Naive thymus-derived CD8-positive, alpha-beta T cell (primary cell): ENCODE data around the gene NDUFB4. TPM values are rescaled to one million over a fixed set of nuclear protein-coding genes. Genes with fewer than 3 reads are reported as not detected.
A peak's percentile ranks its signal among the peaks of the same experiment; 100 is the strongest.

ENCODE experiments used
- ATAC-seq, 2 donors: fragments of 150-1000 bp; cut with Tn5 transposase in 1 of 2; sonication (Bioruptor Pico), chemical (Tn5 transposase) in 1 of 2; 1 replicate in 1 of 2; 2 replicates in 1 of 2; pipeline ENCODE4 v1.10.0; 2021; ENCODE audit warnings: mild to moderate bottlenecking in 2 of 2, moderate library complexity in 2 of 2
- POLR2A ChIA-PET: fragments of 350-600 bp; sonication (Branson Sonifier 250); formaldehyde crosslinking; loops from one replicate; lab custom pipeline; 2021; ENCODE audit warnings: antibody characterized with exemption; lab: Charles Lee
- DNase-seq, 10 donors: peaks; one replicate each; pipeline versions ENCODE4 v3.0.0 to v3.0.0-alpha.2; 2020 to 2022
- H3K27ac Mint-ChIP-seq, 10 donors: one replicate each; pipeline ENCODE4 v1.8.0; 2020 to 2022; ENCODE audit warnings: mild to moderate bottlenecking in 10 of 10, mixed read lengths in 10 of 10, moderate library complexity in 4 of 10, inconsistent platforms in 1 of 10
- H3K27me3 Mint-ChIP-seq, 5 donors: one replicate each; pipeline ENCODE4 v1.8.0; 2021 to 2022; ENCODE audit warnings: mixed read lengths in 5 of 5
- H3K36me3 Mint-ChIP-seq, 3 donors: one replicate each; pipeline ENCODE4 v1.8.0; 2020 to 2022; ENCODE audit warnings: mixed read lengths in 3 of 3, mild to moderate bottlenecking in 2 of 3, inconsistent platforms in 1 of 3
- H3K4me1 Mint-ChIP-seq, 4 donors: one replicate each; pipeline ENCODE4 v1.8.0; 2021 to 2022; ENCODE audit warnings: mixed read lengths in 4 of 4
- H3K4me3 Mint-ChIP-seq, 10 donors: one replicate each; pipeline ENCODE4 v1.8.0; 2020 to 2022; ENCODE audit warnings: mild to moderate bottlenecking in 10 of 10, mixed read lengths in 10 of 10, moderate library complexity in 6 of 10, inconsistent platforms in 1 of 10
- H3K9me3 Mint-ChIP-seq, 9 donors: one replicate each; pipeline ENCODE4 v1.8.0; 2020 to 2022; ENCODE audit warnings: mixed read lengths in 9 of 9, mild to moderate bottlenecking in 3 of 9, inconsistent platforms in 1 of 9, moderate library complexity in 1 of 9
- polyA plus RNA-seq, 3 donors: library from polyadenylated mRNA; unstranded; fragments of 300-500 nt; fragmentation: Illumina TruSeq; gene quantifications; one replicate each; pipeline ENCODE4 v1.2.3, GENCODE V29; 2021
- total RNA-seq, 8 experiments: library from RNA in 2 of 8; stranded (reverse) in 2 of 8; gene quantifications; one replicate each; pipeline ENCODE4 v1.2.3 and lab custom pipeline; 2021 to 2026

Gene NDUFB4
- 100 to 1,000 TPM in 1 of 2 experiments, 10 to 100 TPM in 1; 87.5 to 107 TPM for total RNA-seq
- 100 to 1,000 TPM; 249 to 277 (median 277) TPM for polyA plus RNA-seq
- 29.0 to 56.7 (median 45.9) reads per million in 6 experiments for total RNA-seq (lab: John Stamatoyannopoulos, UW)

GRCh38 chr3:120596116-120596852 lies at the start of gene NDUFB4:
NDUFB4 (plus strand) TSS chr3:120596336; CDS start chr3:120596360, 24 bp downstream.
- H3K4me3 Mint-ChIP-seq, result peak within 1 kb of the TSS in 9 of 10 donors; percentile 90 to 98 (median 95)
- ATAC-seq (peak; percentile 91 to 93), DNase-seq (peak; percentile 89 to 98 (median 94))
- POLR2A ChIA-PET, result interaction anchor here (0.6 to 2.1 kb wide), 14 partner anchors 27 to 1133 kb away, joined by 3 to 37 read pairs (median 5); partner anchors contain the start of genes GSK3B, GTF2E1, LRRC58 and RABL3
- peaks cover 0 to 2% (median 0%) of the 10 kb centered on the region in 5 donors for H3K27me3 Mint-ChIP-seq
- H3K9me3 Mint-ChIP-seq, result no peaks in the 10 kb centered on the region
- H3K27ac Mint-ChIP-seq, result peak within 1 kb of the TSS in 8 of 10 donors; percentile 96 to 99 (median 98)
- H3K36me3 Mint-ChIP-seq, result peaks cover 0 to 16% (median 5%) of the 10 kb centered on the region in 3 donors
- H3K4me1 Mint-ChIP-seq, result peaks cover 9 to 15% (median 13%) of the 10 kb centered on the region in 4 donors

GRCh38 chr3:120550546-120550945 lies 45.6 kb upstream of the NDUFB4 start:
- no peaks in the 10 kb centered on the region for H3K36me3 Mint-ChIP-seq
- no peak overlapping the region for H3K27ac Mint-ChIP-seq
- no peaks in the 10 kb centered on the region for H3K4me1 Mint-ChIP-seq
- DNase-seq, result no peak
- H3K4me3 Mint-ChIP-seq, result no peak overlapping the region
- peaks cover 4 to 22% (median 19%) of the 10 kb centered on the region in 5 donors for H3K27me3 Mint-ChIP-seq
- H3K9me3 Mint-ChIP-seq, result peaks cover 0 to 2% (median 0%) of the 10 kb centered on the region in 9 donors
- POLR2A ChIA-PET, result no interaction called here
- no peak for ATAC-seq

GRCh38 chr3:120552184-120553172 lies 43.7 kb upstream of the NDUFB4 start:
- Mint-ChIP-seq H3K27ac (no peak overlapping the region), H3K9me3 (no peaks in the 10 kb centered on the region), H3K27me3 (peaks cover 3 to 16% (median 7%) of the 10 kb centered on the region in 5 donors), H3K36me3 (no peaks in the 10 kb centered on the region), H3K4me1 (no peaks in the 10 kb centered on the region), H3K4me3 (no peak overlapping the region)
- no peak for ATAC-seq
- no peak for DNase-seq
- POLR2A ChIA-PET, result no interaction called here

GRCh38 chr3:120554812-120555606 lies 41.1 kb upstream of the NDUFB4 start:
- peaks cover 5 to 21% (median 13%) of the 10 kb centered on the region in 5 donors for H3K27me3 Mint-ChIP-seq
- no peak for DNase-seq
- H3K36me3 Mint-ChIP-seq, result no peaks in the 10 kb centered on the region
- no peaks in the 10 kb centered on the region for H3K9me3 Mint-ChIP-seq
- H3K4me1 Mint-ChIP-seq, result peaks cover 11 to 17% (median 12%) of the 10 kb centered on the region in 4 donors
- POLR2A ChIA-PET, result no interaction called here
- no peak overlapping the region for H3K27ac Mint-ChIP-seq
- no peak overlapping the region for H3K4me3 Mint-ChIP-seq
- ATAC-seq, result no peak

- POLR2A ChIA-PET, result no interaction called here
- no peak for ATAC-seq
- no peaks in the 10 kb centered on the region for H3K9me3 Mint-ChIP-seq
These were observed 40.3 kb upstream of the NDUFB4 start for GRCh38 chr3:120555657-120556509.

GRCh38 chr3:120557115-120557514 lies 39.0 kb upstream of the NDUFB4 start:
- H3K27ac Mint-ChIP-seq, result peak overlapping the region in 5 of 10 donors; percentile 7 to 98 (median 72)
- no peak for ATAC-seq
- no peak overlapping the region for H3K4me3 Mint-ChIP-seq

More at GRCh38 chr3:120555657-120556509, 40.3 kb upstream of the NDUFB4 start:
- no peak for DNase-seq
- H3K36me3 Mint-ChIP-seq, result no peaks in the 10 kb centered on the region
- no peak overlapping the region for H3K27ac Mint-ChIP-seq
- no peak overlapping the region for H3K4me3 Mint-ChIP-seq
- H3K27me3 Mint-ChIP-seq, result peaks cover 5 to 16% (median 11%) of the 10 kb centered on the region in 5 donors
- H3K4me1 Mint-ChIP-seq, result peaks cover 11 to 17% (median 12%) of the 10 kb centered on the region in 4 donors

GRCh38 chr3:120558771-120559241 lies 37.3 kb upstream of the NDUFB4 start:
- no peaks in the 10 kb centered on the region for H3K36me3 Mint-ChIP-seq
- POLR2A ChIA-PET, result interaction anchor here (0.6 to 1.9 kb wide), 4 partner anchors 37 to 262 kb away, joined by 3 to 9 read pairs (median 6); partner anchors contain the start of genes LRRC58 and NDUFB4
- H3K4me1 Mint-ChIP-seq, result peaks cover 14 to 17% (median 15%) of the 10 kb centered on the region in 4 donors
- DNase-seq (peak; percentile 81 to 94 (median 89)), ATAC-seq (peak; percentile 91 to 94)
- H3K27me3 Mint-ChIP-seq, result peaks cover 7 to 13% (median 11%) of the 10 kb centered on the region in 5 donors
- H3K27ac Mint-ChIP-seq, result peak overlapping the region; percentile 46 to 98 (median 84)
- peak overlapping the region; percentile 63 to 85 (median 80) for H3K4me3 Mint-ChIP-seq
- H3K9me3 Mint-ChIP-seq, result no peaks in the 10 kb centered on the region

More at GRCh38 chr3:120557115-120557514, 39.0 kb upstream of the NDUFB4 start:
- no peak for DNase-seq
- no peaks in the 10 kb centered on the region for H3K9me3 Mint-ChIP-seq
- no peaks in the 10 kb centered on the region for H3K36me3 Mint-ChIP-seq
- POLR2A ChIA-PET, result no interaction called here
- peaks cover 8 to 16% (median 11%) of the 10 kb centered on the region in 5 donors for H3K27me3 Mint-ChIP-seq
- H3K4me1 Mint-ChIP-seq, result peaks cover 14 to 17% (median 15%) of the 10 kb centered on the region in 4 donors

- Mint-ChIP-seq H3K4me1 (peaks cover 14 to 17% (median 15%) of the 10 kb centered on the region in 4 donors), H3K27me3 (peaks cover 7 to 13% (median 11%) of the 10 kb centered on the region in 5 donors), H3K4me3 (peak overlapping the region; percentile 59 to 85 (median 75)), H3K9me3 (no peaks in the 10 kb centered on the region), H3K36me3 (no peaks in the 10 kb centered on the region), H3K27ac (peak overlapping the region in 8 of 10 donors; percentile 45 to 98 (median 77))
- POLR2A ChIA-PET, result interaction anchor here (0.6 to 1.9 kb wide), 4 partner anchors 36 to 263 kb away, joined by 3 to 9 read pairs (median 6); partner anchors contain the start of genes LRRC58 and NDUFB4
- ATAC-seq (peak; percentile 29 to 30), DNase-seq (peak in 2 of 10 donors; percentile 15 to 65)
These were observed 36.7 kb upstream of the NDUFB4 start for GRCh38 chr3:120559242-120560061.

- Mint-ChIP-seq H3K9me3 (no peaks in the 10 kb centered on the region), H3K27ac (peak overlapping the region in 2 of 10 donors; percentile 63 to 86), H3K4me1 (peaks cover 14 to 17% (median 15%) of the 10 kb centered on the region in 4 donors), H3K27me3 (peaks cover 7 to 13% (median 11%) of the 10 kb centered on the region in 5 donors), H3K4me3 (peak overlapping the region in 1 of 10 donors; percentile 39), H3K36me3 (no peaks in the 10 kb centered on the region)
- POLR2A ChIA-PET, result interaction anchor here (0.6 to 1.9 kb wide), 4 partner anchors 14 to 235 kb away, joined by 5 to 7 read pairs (median 6); partner anchors contain the start of gene NDUFB4
- DNase-seq (no peak), ATAC-seq (no peak)
These were observed 35.6 kb upstream of the NDUFB4 start for GRCh38 chr3:120560304-120561250.
